Mesendoderm (in vitro differentiated cells): ENCODE results near the gene HOXB7.

ENCODE experiments used
- DNase-seq: peaks from one replicate; pipeline ENCODE4 v3.0.0; 2013
- H2AK5ac ChIP-seq: 2 replicates; pipeline ENCODE4 v1.6.1; 2013; ENCODE audit warnings: low read length, inconsistent platforms
- H2BK120ac ChIP-seq: 2 replicates; pipeline ENCODE4 v1.6.1; 2013; ENCODE audit warnings: low read depth, mild to moderate bottlenecking, low read length, moderate library complexity, mixed read lengths
- H2BK15ac ChIP-seq: replicated peaks from 2 replicates; pipeline ENCODE4 v1.6.1; 2013; ENCODE audit warnings: low read depth, mild to moderate bottlenecking, moderate library complexity
- H2BK5ac ChIP-seq: 2 replicates; pipeline ENCODE4 v1.6.1; 2013; ENCODE audit warnings: low read length, inconsistent platforms
- H3K18ac ChIP-seq: 2 replicates; pipeline ENCODE4 v1.6.1; 2013; ENCODE audit warnings: mild to moderate bottlenecking, low read length, mixed read lengths
- H3K23ac ChIP-seq: one replicate; pipeline ENCODE4 v1.6.1; 2013; ENCODE audit warnings: low read length
- H3K27ac ChIP-seq: 2 replicates; pipeline ENCODE4 v1.5.1; 2013; ENCODE audit warnings: low read depth, mild to moderate bottlenecking, inconsistent platforms, low read length, moderate library complexity
- H3K27me3 ChIP-seq: 2 replicates; pipeline ENCODE4 v1.6.1; 2013; ENCODE audit warnings: low read length, control low read depth, mild to moderate bottlenecking, inconsistent platforms; ENCODE audit not compliant: insufficient read depth, poor library complexity
- H3K36me3 ChIP-seq: 2 replicates; pipeline ENCODE4 v1.6.1; 2013; ENCODE audit warnings: low read length, inconsistent platforms; ENCODE audit not compliant: control insufficient read depth, insufficient read depth
- H3K4ac ChIP-seq: one replicate; pipeline ENCODE4 v1.6.1; 2013; ENCODE audit warnings: low read depth, mild to moderate bottlenecking, low read length, moderate library complexity
- H3K4me1 ChIP-seq: 2 replicates; pipeline ENCODE4 v1.6.1; 2013; ENCODE audit warnings: low read depth, low read length, inconsistent platforms; ENCODE audit not compliant: control insufficient read depth
- H3K4me2 ChIP-seq: 2 replicates; pipeline ENCODE4 v1.6.1; 2013; ENCODE audit warnings: low read length
- H3K4me3 ChIP-seq: 2 replicates; pipeline ENCODE4 v1.5.1; 2013; ENCODE audit warnings: mild to moderate bottlenecking, low read length
- H3K56ac ChIP-seq: one replicate; pipeline ENCODE4 v1.6.1; 2013; ENCODE audit warnings: low read length
- H3K79me1 ChIP-seq: 2 replicates; pipeline ENCODE4 v1.6.1; 2013; ENCODE audit warnings: low read length, inconsistent platforms
- H3K79me2 ChIP-seq: 2 replicates; pipeline ENCODE4 v1.6.1; 2013; ENCODE audit warnings: mild to moderate bottlenecking, low read length; ENCODE audit not compliant: control insufficient read depth, insufficient read depth
- H3K9ac ChIP-seq: 2 replicates; pipeline ENCODE4 v1.6.1; 2013; ENCODE audit warnings: low read length, inconsistent platforms
- H4K5ac ChIP-seq: one replicate; pipeline ENCODE4 v1.6.1; 2013; ENCODE audit warnings: low read length
- H4K8ac ChIP-seq: one replicate; pipeline ENCODE4 v1.6.1; 2013; ENCODE audit warnings: low read depth, mild to moderate bottlenecking, control low read depth, low read length, moderate library complexity
- WGBS: extraction: QIAGEN DNeasy Blood & Tissue Kit; methylation state at CpG from one replicate; pipeline ENCODE4 v1.1.7; 2013; ENCODE audit warnings: low lambda C conversion rate, missing lambda C conversion rate; ENCODE audit not compliant: insufficient coverage; ENCODE audit errors: extremely low coverage; 5-methylcytosine and 5-hydroxymethylcytosine counted together

HOXB7 gene

DNA sequence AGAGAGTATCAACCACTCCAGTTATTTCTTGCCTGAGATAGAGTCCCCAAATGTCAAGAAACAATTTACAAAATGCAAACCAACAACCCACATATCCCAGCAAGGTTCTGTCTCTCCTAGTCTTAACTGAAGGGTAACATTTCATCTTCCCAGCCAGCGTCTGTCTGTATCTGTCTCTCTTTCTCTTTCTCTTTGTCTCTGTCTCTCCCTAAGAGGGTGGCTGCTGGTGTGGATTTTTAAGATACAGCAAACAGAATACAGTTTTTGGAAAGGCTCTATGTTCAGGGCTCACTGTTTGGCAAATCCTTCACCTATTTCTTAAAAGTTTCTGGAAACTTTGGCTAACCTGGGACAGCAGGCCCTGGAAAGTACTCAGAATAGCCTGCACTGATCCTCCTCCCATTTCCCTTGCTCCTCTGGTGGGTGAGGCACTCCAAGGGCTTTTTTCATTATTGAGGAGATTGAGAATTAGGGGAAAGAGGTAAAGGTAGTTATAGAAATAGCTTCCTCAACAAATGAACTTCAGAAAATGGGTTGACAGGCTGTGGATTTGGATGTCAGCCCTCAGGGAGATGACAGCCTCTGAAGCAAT is 38.9 kb downstream of the HOXB7 start:
- H3K27ac ChIP-seq = no peak overlapping the region

DNA sequence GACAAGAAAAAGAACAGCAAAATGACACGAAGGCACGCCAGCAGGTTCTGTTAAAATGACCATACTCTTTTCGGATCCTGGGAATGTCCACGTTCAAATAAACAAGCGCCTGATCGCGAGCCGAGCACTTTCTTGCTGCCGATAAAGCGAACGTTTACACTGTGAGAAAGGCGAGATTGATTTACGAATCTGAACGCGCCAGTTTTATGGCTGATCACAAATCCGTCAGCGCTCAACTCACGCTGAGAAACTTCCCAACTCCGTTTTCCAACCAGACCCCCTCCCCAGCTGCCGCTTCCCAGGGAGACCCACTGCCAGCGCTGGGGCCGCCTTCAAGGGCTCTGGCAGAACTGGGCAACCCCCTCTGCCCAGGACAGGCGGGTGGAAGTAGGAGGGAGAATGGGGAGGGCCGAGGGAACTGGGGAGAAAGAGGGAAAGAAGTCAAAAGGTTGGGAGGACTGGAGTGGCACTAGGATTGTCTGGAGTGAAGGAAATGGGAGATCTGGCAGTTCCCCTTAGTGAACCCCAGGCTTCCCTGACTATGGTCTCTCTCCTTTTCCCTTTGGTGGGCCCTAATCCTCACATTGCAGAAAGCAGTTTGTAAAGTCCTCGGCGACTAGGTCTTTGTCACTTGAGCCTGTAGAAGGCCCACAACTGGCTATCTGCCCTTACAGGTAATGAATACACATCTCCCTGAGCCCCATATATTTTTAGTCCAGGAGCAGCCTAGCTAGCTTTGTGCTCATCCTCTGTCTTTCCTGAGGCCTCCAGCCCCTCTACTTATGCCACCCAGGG is 39.6 kb downstream of the HOXB7 start:
- Histone ChIP-seq H3K4ac (no peak overlapping the region), H2BK120ac (no peak overlapping the region), H4K8ac (no peak overlapping the region), H3K79me1 (no peaks in the 10 kb centered on the region), H3K9ac (no peak overlapping the region), H3K23ac (no peak overlapping the region), H3K4me3 (no peak overlapping the region), H3K27me3 (peaks cover 84% of the 10 kb centered on the region), H2AK5ac (no peak overlapping the region), H3K27ac (no peak overlapping the region), H3K18ac (no peak overlapping the region), H3K36me3 (no peaks in the 10 kb centered on the region), H3K4me1 (peaks cover 7% of the 10 kb centered on the region), H3K4me2 (peak overlapping the region; percentile 1), H2BK15ac (no peak overlapping the region), H3K79me2 (no peaks in the 10 kb centered on the region), H3K56ac (no peak overlapping the region), H2BK5ac (no peak overlapping the region), H4K5ac (no peak overlapping the region)
- no CpG with 5 or more reads among the region's 26 CpGs for WGBS
- DNase-seq = no peak

More for the DNA sequence above, 38.9 kb downstream of the HOXB7 start:
- no peak overlapping the region for H3K4me3 ChIP-seq
- no peak overlapping the region for H3K56ac ChIP-seq
- H2BK5ac ChIP-seq = no peak overlapping the region
- H4K8ac ChIP-seq = no peak overlapping the region
- peaks cover 7% of the 10 kb centered on the region for H3K4me1 ChIP-seq
- no peak overlapping the region for H3K4me2 ChIP-seq
- WGBS = no CpG with 5 or more reads among the region's 1 CpG
- H2BK15ac ChIP-seq = no peak overlapping the region
- no peaks in the 10 kb centered on the region for H3K79me1 ChIP-seq
- no peak overlapping the region for H3K23ac ChIP-seq
- H3K9ac ChIP-seq = no peak overlapping the region
- no peak for DNase-seq
- H3K27me3 ChIP-seq = peaks cover 83% of the 10 kb centered on the region
- H3K79me2 ChIP-seq = no peaks in the 10 kb centered on the region
- no peak overlapping the region for H3K4ac ChIP-seq
- H2BK120ac ChIP-seq = no peak overlapping the region
- no peak overlapping the region for H2AK5ac ChIP-seq
- H3K36me3 ChIP-seq = no peaks in the 10 kb centered on the region
- no peak overlapping the region for H4K5ac ChIP-seq
- H3K18ac ChIP-seq = no peak overlapping the region

DNA sequence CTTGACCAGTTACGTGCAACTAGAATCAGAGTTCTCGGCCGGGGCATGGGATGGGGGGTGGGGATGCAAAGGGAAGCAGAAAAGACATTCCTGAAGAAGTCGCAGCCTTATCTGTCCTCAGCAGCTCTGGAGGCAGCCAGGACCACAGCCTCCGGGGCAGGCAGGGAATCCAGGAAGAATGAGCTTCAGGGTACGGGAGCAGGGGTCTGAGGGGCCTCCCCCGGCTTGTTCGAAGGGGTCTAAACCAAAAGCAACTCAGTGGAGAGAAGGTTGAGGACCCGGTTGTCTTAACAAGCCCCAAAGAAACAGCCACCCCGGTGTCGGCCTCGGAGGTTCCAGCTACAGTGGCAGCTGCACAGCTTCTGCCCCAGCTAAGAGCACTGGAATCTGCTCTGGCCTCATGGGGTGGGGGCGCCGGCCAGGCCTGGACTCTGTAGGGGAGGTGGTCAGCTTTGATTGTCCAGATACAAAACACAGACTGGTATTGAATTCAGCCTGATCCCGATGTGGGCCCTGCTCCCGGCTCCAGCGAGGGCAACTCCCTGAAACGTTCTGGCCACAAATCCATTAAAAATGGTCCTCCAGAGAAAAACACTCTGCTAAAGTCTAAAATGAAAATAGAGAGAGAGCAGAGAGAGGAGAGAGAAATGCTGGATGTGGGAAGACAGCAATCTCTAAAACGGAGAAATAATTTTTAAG is 40.3 kb downstream of the HOXB7 start:
- Histone ChIP-seq H4K5ac (no peak overlapping the region), H3K9ac (no peak overlapping the region), H3K56ac (no peak overlapping the region), H2AK5ac (no peak overlapping the region), H3K36me3 (no peaks in the 10 kb centered on the region), H3K4me2 (no peak overlapping the region), H2BK5ac (no peak overlapping the region), H3K4me3 (no peak overlapping the region), H2BK15ac (no peak overlapping the region), H3K4me1 (peaks cover 7% of the 10 kb centered on the region), H3K27me3 (peaks cover 84% of the 10 kb centered on the region), H3K4ac (no peak overlapping the region), H3K79me2 (no peaks in the 10 kb centered on the region), H3K18ac (no peak overlapping the region), H2BK120ac (no peak overlapping the region), H3K79me1 (no peaks in the 10 kb centered on the region), H3K27ac (no peak overlapping the region), H3K23ac (no peak overlapping the region), H4K8ac (no peak overlapping the region)
- no CpG with 5 or more reads among the region's 19 CpGs for WGBS
- peak; percentile 90 for DNase-seq

DNA sequence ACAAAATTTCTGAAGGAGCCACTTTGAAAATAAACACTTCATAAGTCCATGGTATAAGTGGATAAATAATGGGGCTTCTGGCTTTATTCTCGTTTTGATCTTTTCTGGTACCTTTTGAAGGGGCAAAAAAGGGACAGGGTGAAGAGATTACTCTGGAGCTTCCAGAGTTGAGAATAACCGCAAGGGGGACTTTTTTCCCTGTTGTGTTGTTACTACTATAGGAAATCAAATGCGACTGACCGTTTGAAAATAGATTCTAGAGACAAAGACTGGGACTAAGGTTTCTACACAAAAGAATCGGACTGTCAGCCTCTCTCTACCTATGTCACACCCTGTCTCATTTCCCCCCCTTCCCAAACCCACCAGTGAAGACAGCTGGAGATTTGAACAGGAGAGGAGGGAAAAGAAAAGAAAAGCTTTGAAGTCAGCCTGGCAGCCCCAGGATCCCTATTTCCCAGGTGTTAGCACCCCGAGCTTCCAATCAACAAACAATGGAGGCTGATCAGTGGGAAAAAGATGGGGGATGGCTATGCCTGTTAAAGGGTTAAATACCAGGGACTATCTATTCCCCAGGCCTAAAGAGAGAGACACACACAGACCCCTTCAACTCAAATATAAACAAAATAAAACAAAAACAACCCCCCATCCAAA is 41.0 kb downstream of the HOXB7 start:
- H3K4me1 ChIP-seq = peaks cover 7% of the 10 kb centered on the region
- no CpG with 5 or more reads among the region's 6 CpGs for WGBS
- no peak overlapping the region for H2BK5ac ChIP-seq

DNA sequence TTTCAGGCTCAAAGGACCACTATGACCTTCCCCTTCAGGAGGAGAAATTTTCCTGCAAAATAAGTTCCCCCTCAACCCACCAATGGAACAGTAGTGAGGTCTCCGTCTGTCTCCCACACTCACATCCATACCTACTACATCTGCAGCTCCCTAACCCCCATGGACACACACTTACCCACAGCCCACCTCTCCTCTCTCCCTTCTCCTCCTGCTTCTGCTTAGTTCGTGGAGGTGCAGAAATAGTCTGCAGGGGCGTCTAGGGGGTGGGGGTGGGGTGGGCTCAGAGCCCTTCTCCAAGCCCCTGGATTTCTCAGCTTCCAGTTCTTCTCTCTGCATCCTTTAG is 41.6 kb downstream of the HOXB7 start:
- H3K56ac ChIP-seq = no peak overlapping the region
- no peak overlapping the region for H2BK5ac ChIP-seq
- H4K5ac ChIP-seq = no peak overlapping the region
- no peaks in the 10 kb centered on the region for H3K79me1 ChIP-seq
- no peak overlapping the region for H2BK15ac ChIP-seq
- DNase-seq = no peak
- H3K79me2 ChIP-seq = no peaks in the 10 kb centered on the region
- no peaks in the 10 kb centered on the region for H3K36me3 ChIP-seq
- H3K4me1 ChIP-seq = peaks cover 7% of the 10 kb centered on the region
- no CpG with 5 or more reads among the region's 3 CpGs for WGBS
- H2AK5ac ChIP-seq = no peak overlapping the region
- peaks cover 83% of the 10 kb centered on the region for H3K27me3 ChIP-seq
- H3K9ac ChIP-seq = no peak overlapping the region
- no peak overlapping the region for H3K18ac ChIP-seq
- no peak overlapping the region for H3K23ac ChIP-seq
- no peak overlapping the region for H3K4me3 ChIP-seq
- H3K27ac ChIP-seq = no peak overlapping the region
- no peak overlapping the region for H3K4ac ChIP-seq
- no peak overlapping the region for H3K4me2 ChIP-seq
- H2BK120ac ChIP-seq = no peak overlapping the region
- H4K8ac ChIP-seq = no peak overlapping the region

More for the DNA sequence above, 41.0 kb downstream of the HOXB7 start:
- Histone ChIP-seq H2AK5ac (no peak overlapping the region), H3K18ac (no peak overlapping the region), H3K79me1 (no peaks in the 10 kb centered on the region), H2BK15ac (no peak overlapping the region), H3K4me3 (no peak overlapping the region), H4K5ac (no peak overlapping the region), H3K27ac (no peak overlapping the region), H3K9ac (no peak overlapping the region), H3K56ac (no peak overlapping the region), H4K8ac (no peak overlapping the region), H3K23ac (no peak overlapping the region), H3K36me3 (no peaks in the 10 kb centered on the region), H3K4me2 (no peak overlapping the region), H2BK120ac (no peak overlapping the region), H3K4ac (no peak overlapping the region), H3K79me2 (no peaks in the 10 kb centered on the region), H3K27me3 (peaks cover 84% of the 10 kb centered on the region)
- DNase-seq = no peak
